ENCODE results near the gene HHAT.

The HHAT gene

DNA sequence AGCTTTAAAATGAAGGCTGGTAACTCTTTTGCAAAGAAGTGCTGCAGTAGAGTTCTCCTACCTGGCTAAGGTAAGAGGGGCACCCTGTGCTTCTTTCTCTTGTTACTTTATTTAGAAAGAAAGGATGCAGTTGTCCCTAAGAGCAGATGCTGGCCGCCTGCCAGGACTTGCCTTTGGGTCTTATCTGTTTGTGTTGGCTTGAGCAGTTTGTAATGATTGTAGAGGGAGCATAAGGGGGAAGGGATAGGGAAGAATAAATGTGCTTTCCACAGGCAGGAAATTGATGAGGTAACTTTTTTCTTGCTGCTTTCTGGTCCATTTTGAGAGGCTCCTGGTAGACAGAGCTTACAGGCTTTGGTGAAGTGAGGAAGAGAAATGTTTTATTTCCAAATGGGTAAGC, 229.6 kb downstream of the HHAT start:
- DNase-seq (ENCODE audit: low read depth): no peak
- TF ChIP-seq, protein P1, sequence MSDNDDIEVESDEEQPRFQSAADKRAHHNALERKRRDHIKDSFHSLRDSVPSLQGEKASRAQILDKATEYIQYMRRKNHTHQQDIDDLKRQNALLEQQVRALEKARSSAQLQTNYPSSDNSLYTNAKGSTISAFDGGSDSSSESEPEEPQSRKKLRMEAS (IDR thresholded peaks at IDR 0.05; ENCODE audit: low read depth, low read length): no peak
- TF ChIP-seq MYC (IDR thresholded peaks at IDR 0.05; ENCODE audit: low read depth, low read length) (no peak), POLR2A (IDR thresholded peaks at IDR 0.05; ENCODE audit: extremely low read depth, insufficient read length) (no peak)
- TF ChIP-seq, protein P2, sequence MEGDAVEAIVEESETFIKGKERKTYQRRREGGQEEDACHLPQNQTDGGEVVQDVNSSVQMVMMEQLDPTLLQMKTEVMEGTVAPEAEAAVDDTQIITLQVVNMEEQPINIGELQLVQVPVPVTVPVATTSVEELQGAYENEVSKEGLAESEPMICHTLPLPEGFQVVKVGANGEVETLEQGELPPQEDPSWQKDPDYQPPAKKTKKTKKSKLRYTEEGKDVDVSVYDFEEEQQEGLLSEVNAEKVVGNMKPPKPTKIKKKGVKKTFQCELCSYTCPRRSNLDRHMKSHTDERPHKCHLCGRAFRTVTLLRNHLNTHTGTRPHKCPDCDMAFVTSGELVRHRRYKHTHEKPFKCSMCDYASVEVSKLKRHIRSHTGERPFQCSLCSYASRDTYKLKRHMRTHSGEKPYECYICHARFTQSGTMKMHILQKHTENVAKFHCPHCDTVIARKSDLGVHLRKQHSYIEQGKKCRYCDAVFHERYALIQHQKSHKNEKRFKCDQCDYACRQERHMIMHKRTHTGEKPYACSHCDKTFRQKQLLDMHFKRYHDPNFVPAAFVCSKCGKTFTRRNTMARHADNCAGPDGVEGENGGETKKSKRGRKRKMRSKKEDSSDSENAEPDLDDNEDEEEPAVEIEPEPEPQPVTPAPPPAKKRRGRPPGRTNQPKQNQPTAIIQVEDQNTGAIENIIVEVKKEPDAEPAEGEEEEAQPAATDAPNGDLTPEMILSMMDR (IDR thresholded peaks at IDR 0.05; ENCODE audit: low read depth, low read length): no peak
- H3K4me3 ChIP-seq (ENCODE audit: low read depth, low read length): no peak overlapping the region

DNA sequence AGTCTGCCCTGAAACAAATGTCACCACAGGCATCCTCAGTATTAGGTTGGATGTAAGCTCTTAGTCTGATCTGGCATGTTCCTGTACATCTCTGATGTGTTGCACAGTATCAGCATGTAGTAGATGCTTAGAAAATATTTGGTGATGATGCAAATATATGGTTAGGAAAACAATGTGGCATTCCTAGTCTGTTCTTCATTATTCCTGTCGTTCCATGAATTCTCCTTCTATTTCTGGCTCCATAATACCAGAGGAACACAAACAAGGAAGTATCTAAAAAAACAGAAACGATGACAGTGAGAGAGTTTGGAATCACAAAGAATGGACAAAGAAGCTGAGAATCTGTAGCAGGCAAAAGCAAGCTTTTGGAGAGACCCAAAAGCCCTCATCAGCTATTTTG, 236.6 kb downstream of the HHAT start:
- TF ChIP-seq, protein P1 (IDR thresholded peaks at IDR 0.05; ENCODE audit: low read depth, low read length): no peak
- TF ChIP-seq, protein P2 (IDR thresholded peaks at IDR 0.05; ENCODE audit: low read depth, low read length): no peak
- TF ChIP-seq POLR2A (IDR thresholded peaks at IDR 0.05; ENCODE audit: extremely low read depth, insufficient read length) (no peak), MYC (IDR thresholded peaks at IDR 0.05; ENCODE audit: low read depth, low read length) (no peak)
- no peak for DNase-seq (ENCODE audit: low read depth)
- no peak overlapping the region for H3K4me3 ChIP-seq (ENCODE audit: low read depth, low read length)

DNA sequence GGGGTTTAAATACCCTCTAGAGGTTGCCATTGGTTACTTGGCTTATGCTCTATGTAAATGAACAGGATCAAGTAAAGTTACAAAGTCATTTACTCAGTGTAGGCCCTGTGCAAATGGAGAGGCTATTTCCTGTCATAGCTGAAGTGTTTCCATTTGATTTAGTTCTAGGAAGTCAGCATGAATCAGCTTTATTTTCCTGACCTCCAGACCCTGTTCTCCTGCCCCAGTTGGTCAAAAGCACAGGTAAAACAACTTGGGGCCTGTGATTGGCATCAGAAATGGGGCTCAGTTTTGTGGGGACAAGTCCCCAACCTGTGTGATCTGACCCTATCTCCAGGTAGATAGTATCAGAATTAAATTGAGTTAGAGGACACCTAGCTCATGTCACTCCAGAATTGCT, 239.9 kb downstream of the HHAT start:
- no peak overlapping the region for H3K4me3 ChIP-seq (ENCODE audit: low read depth, low read length)
- TF ChIP-seq POLR2A (IDR thresholded peaks at IDR 0.05; ENCODE audit: extremely low read depth, insufficient read length) (no peak), MYC (IDR thresholded peaks at IDR 0.05; ENCODE audit: low read depth, low read length) (no peak)
- TF ChIP-seq, protein P2 (IDR thresholded peaks at IDR 0.05; ENCODE audit: low read depth, low read length): no peak
- TF ChIP-seq, protein P1 (IDR thresholded peaks at IDR 0.05; ENCODE audit: low read depth, low read length): no peak
- DNase-seq (ENCODE audit: low read depth): no peak

DNA sequence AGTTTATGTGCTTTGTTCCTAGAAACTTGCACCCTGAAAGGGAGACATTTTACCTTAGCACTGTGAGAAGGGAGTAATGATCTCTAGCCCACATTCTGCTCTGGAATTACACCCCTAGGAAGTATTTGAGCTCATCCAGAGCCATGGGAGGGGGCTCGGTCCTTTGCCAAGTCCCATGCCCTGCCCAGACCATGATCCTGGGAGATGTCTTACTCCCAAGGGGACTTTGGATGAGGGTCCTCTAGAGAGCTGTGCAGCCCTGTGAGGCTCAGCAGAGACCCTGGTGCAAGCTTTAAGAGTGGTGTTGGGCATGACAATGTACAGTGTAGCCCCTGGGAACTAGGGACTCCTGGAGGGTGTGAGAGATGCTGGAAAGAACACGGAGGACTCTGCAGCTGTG, 241.4 kb downstream of the HHAT start:
- DNase-seq (ENCODE audit: low read depth): no peak
- H3K4me3 ChIP-seq (ENCODE audit: low read depth, low read length): no peak overlapping the region
- TF ChIP-seq MYC (IDR thresholded peaks at IDR 0.05; ENCODE audit: low read depth, low read length) (no peak), POLR2A (IDR thresholded peaks at IDR 0.05; ENCODE audit: extremely low read depth, insufficient read length) (no peak)

DNA sequence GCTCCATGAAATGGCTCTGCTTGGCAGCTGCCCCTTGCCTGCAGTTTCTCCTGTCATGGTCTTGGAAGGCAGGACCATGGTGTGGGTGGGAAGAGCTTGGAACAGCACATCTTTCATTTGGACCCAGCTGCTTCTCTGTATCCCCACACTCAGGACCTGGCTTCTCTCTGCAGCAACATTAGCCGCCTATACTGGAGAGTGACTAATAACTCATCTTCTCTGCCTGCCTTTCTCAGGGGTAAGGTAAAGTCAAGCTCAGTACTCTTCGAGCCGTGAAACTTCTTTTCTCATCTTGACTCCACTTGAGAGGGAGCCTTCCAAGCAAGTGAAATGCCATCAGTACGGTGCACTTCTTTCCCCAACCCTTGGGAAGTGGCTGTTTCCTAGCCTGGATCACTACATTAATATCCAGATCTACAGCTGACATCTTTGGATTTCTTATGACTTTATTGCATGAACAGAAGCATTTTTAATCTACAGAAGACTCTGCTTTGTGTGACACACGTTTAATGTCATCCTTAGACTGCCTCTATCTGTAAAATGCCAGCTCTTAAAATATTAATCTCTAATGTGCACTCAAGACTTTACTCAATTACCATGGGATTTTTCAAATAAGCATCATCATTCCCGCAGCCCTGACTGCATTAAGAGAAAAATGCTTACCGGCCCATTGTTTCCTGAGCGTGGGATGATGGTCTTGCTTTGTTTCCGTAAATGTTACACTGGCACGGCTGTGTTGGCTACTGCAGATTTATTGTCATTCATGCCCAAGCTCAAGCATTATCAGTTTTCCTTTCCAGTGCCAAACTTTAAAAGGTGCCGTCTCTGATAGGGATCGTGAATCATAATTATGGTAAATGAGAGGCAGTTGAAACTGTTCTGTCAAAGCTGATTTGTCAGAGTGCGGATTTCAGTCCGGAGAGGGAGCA, 242.9 kb downstream of the HHAT start:
- DNase-seq (ENCODE audit: low read depth): no peak
- H3K4me3 ChIP-seq (ENCODE audit: low read depth, low read length): no peak overlapping the region
- TF ChIP-seq MYC (IDR thresholded peaks at IDR 0.05; ENCODE audit: low read depth, low read length) (no peak), POLR2A (IDR thresholded peaks at IDR 0.05; ENCODE audit: extremely low read depth, insufficient read length) (no peak)
- TF ChIP-seq, protein P2 (IDR thresholded peaks at IDR 0.05; ENCODE audit: low read depth, low read length): no peak
- TF ChIP-seq, protein P1 (IDR thresholded peaks at IDR 0.05; ENCODE audit: low read depth, low read length): no peak

DNA sequence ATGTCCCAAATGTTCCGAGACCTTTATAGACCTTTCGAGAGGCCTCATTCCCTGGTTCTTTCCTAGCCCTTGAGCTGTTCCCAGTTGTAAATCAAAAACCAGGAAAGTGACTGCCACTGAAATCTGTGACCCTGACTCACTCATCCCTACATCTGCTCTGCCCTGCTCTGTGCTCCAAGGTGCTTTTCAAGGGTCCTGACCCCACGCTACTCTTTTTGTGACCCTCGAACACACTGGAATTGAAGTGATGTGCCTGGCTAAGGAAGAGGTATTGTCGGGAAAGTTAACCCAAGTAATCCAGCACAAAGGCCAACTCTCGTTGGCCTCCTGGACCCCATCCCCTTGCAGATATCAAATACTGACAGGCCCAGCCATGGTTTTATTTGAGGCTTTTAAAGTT, 244.4 kb downstream of the HHAT start:
- TF ChIP-seq, protein P2 (IDR thresholded peaks at IDR 0.05; ENCODE audit: low read depth, low read length): no peak
- TF ChIP-seq POLR2A (IDR thresholded peaks at IDR 0.05; ENCODE audit: extremely low read depth, insufficient read length) (no peak), MYC (IDR thresholded peaks at IDR 0.05; ENCODE audit: low read depth, low read length) (no peak)
- TF ChIP-seq, protein P1 (IDR thresholded peaks at IDR 0.05; ENCODE audit: low read depth, low read length): no peak
- no peak for DNase-seq (ENCODE audit: low read depth)
- H3K4me3 ChIP-seq (ENCODE audit: low read depth, low read length): no peak overlapping the region
